Measurements from ENCODE around the gene DLEC1.
"Not testable (repeated sequence)": the region's sequence is repeated elsewhere in the genome, so short reads cannot be mapped to it uniquely, and the experiment has no call there.

The DLEC1 gene

GRCh38 chr3:38085943-38086324 is 46.9 kb downstream of the DLEC1 start:
- DNase-seq (ENCODE audit: insufficient read length, low spot score) (no peak), FAIRE-seq (no peak)
- no peak for TF ChIP-seq SPI1 (IDR thresholded peaks at IDR 0.05; ENCODE audit: low read depth, low read length)
- no peak for TF ChIP-seq POLR2A (IDR thresholded peaks at IDR 0.05; ENCODE audit: low read depth, low read length)
- no peak for TF ChIP-seq PAX5 (IDR thresholded peaks at IDR 0.05; ENCODE audit: insufficient read depth, low read length, severe bottlenecking)
- no peak for TF ChIP-seq POLR2AphosphoS5 (IDR thresholded peaks at IDR 0.05; ENCODE audit: low read depth, low read length)
- no peak for TF ChIP-seq TAF1 (IDR thresholded peaks at IDR 0.05; ENCODE audit: low read depth, low read length)
- no peak for TF ChIP-seq POU2F2 (IDR thresholded peaks at IDR 0.05; ENCODE audit: low read depth, low read length)

GRCh38 chr3:38086496-38086895 is 47.5 kb downstream of the DLEC1 start:
- TF ChIP-seq SPI1 (IDR thresholded peaks at IDR 0.05; ENCODE audit: low read depth, low read length) (no peak), POU2F2 (IDR thresholded peaks at IDR 0.05; ENCODE audit: low read depth, low read length) (no peak), POLR2A (IDR thresholded peaks at IDR 0.05; ENCODE audit: low read depth, low read length) (no peak), POLR2AphosphoS5 (IDR thresholded peaks at IDR 0.05; ENCODE audit: low read depth, low read length) (no peak), TAF1 (IDR thresholded peaks at IDR 0.05; ENCODE audit: low read depth, low read length) (no peak), PAX5 (IDR thresholded peaks at IDR 0.05; ENCODE audit: insufficient read depth, low read length, severe bottlenecking) (no peak)
- no peak for FAIRE-seq

GRCh38 chr3:38087278-38087677 is 48.3 kb downstream of the DLEC1 start:
- DNase-seq (ENCODE audit: insufficient read length, low spot score); FAIRE-seq: not testable (repeated sequence)

More at GRCh38 chr3:38086496-38086895, 47.5 kb downstream of the DLEC1 start:
- no peak for DNase-seq (ENCODE audit: insufficient read length, low spot score)

- TF ChIP-seq TAF1 (IDR thresholded peaks at IDR 0.05; ENCODE audit: low read depth, low read length) (no peak), SPI1 (IDR thresholded peaks at IDR 0.05; ENCODE audit: low read depth, low read length) (no peak), POLR2A (IDR thresholded peaks at IDR 0.05; ENCODE audit: low read depth, low read length) (no peak)
- FAIRE-seq = no peak
Measured at GRCh38 chr3:38088126-38089078, 49.4 kb downstream of the DLEC1 start.

GRCh38 chr3:38089163-38089562 is 50.2 kb downstream of the DLEC1 start:
- no peak for TF ChIP-seq POLR2A (IDR thresholded peaks at IDR 0.05; ENCODE audit: low read depth, low read length)
- TF ChIP-seq PAX5 (IDR thresholded peaks at IDR 0.05; ENCODE audit: insufficient read depth, low read length, severe bottlenecking) = no peak
- no peak for TF ChIP-seq SPI1 (IDR thresholded peaks at IDR 0.05; ENCODE audit: low read depth, low read length)
- no peak for TF ChIP-seq POU2F2 (IDR thresholded peaks at IDR 0.05; ENCODE audit: low read depth, low read length)
- TF ChIP-seq POLR2AphosphoS5 (IDR thresholded peaks at IDR 0.05; ENCODE audit: low read depth, low read length) = no peak
- no peak for TF ChIP-seq TAF1 (IDR thresholded peaks at IDR 0.05; ENCODE audit: low read depth, low read length)
- DNase-seq (ENCODE audit: insufficient read length, low spot score) (no peak), FAIRE-seq (no peak)

More at GRCh38 chr3:38088126-38089078, 49.4 kb downstream of the DLEC1 start:
- DNase-seq (ENCODE audit: insufficient read length, low spot score) = no peak

- TF ChIP-seq POU2F2 (IDR thresholded peaks at IDR 0.05; ENCODE audit: low read depth, low read length) = no peak
- no peak for TF ChIP-seq PAX5 (IDR thresholded peaks at IDR 0.05; ENCODE audit: insufficient read depth, low read length, severe bottlenecking)
- TF ChIP-seq POLR2A (IDR thresholded peaks at IDR 0.05; ENCODE audit: low read depth, low read length) = no peak
- TF ChIP-seq POLR2AphosphoS5 (IDR thresholded peaks at IDR 0.05; ENCODE audit: low read depth, low read length) = no peak
- no peak for TF ChIP-seq SPI1 (IDR thresholded peaks at IDR 0.05; ENCODE audit: low read depth, low read length)
- no peak for TF ChIP-seq TAF1 (IDR thresholded peaks at IDR 0.05; ENCODE audit: low read depth, low read length)
- no peak for FAIRE-seq
- DNase-seq (ENCODE audit: insufficient read length, low spot score) = no peak
Measured at GRCh38 chr3:38090453-38090852, 51.4 kb downstream of the DLEC1 start.

GRCh38 chr3:38094999-38095398 is 56.0 kb downstream of the DLEC1 start:
- DNase-seq (ENCODE audit: insufficient read length, low spot score) (no peak), FAIRE-seq (no peak)
- TF ChIP-seq TAF1 (IDR thresholded peaks at IDR 0.05; ENCODE audit: low read depth, low read length) = no peak
- TF ChIP-seq POLR2A (IDR thresholded peaks at IDR 0.05; ENCODE audit: low read depth, low read length) = no peak
- no peak for TF ChIP-seq POU2F2 (IDR thresholded peaks at IDR 0.05; ENCODE audit: low read depth, low read length)
- TF ChIP-seq POLR2AphosphoS5 (IDR thresholded peaks at IDR 0.05; ENCODE audit: low read depth, low read length) = no peak
- no peak for TF ChIP-seq SPI1 (IDR thresholded peaks at IDR 0.05; ENCODE audit: low read depth, low read length)
- TF ChIP-seq PAX5 (IDR thresholded peaks at IDR 0.05; ENCODE audit: insufficient read depth, low read length, severe bottlenecking) = no peak

- FAIRE-seq = no peak
- TF ChIP-seq SPI1 (IDR thresholded peaks at IDR 0.05; ENCODE audit: low read depth, low read length) (no peak), POU2F2 (IDR thresholded peaks at IDR 0.05; ENCODE audit: low read depth, low read length) (no peak), POLR2AphosphoS5 (IDR thresholded peaks at IDR 0.05; ENCODE audit: low read depth, low read length) (no peak), PAX5 (IDR thresholded peaks at IDR 0.05; ENCODE audit: insufficient read depth, low read length, severe bottlenecking) (no peak), POLR2A (IDR thresholded peaks at IDR 0.05; ENCODE audit: low read depth, low read length) (no peak), TAF1 (IDR thresholded peaks at IDR 0.05; ENCODE audit: low read depth, low read length) (no peak)
- DNase-seq (ENCODE audit: insufficient read length, low spot score) = no peak
Measured at GRCh38 chr3:38095669-38096483, 56.9 kb downstream of the DLEC1 start.
